Keratinocyte (primary cell): ENCODE measurements around the gene PLPP4.

Experiments used
- CTCF ChIP-seq, 3 experiments: IDR thresholded peaks in 1 of 3; conservative IDR thresholded peaks in 1 of 3; optimal IDR thresholded peaks in 1 of 3; 2 replicates in 2 of 3; 3 replicates in 1 of 3; pipeline versions ENCODE3 to v1.5.1; 2011; ENCODE audit warnings: low read length in 3 of 3, mild to moderate bottlenecking in 3 of 3, moderate library complexity in 2 of 3, control low read depth in 1 of 3, inconsistent platforms in 1 of 3; ENCODE audit not compliant: insufficient read depth in 2 of 3; ENCODE audit errors: extremely low read depth in 1 of 3
- EZH2 ChIP-seq: IDR thresholded peaks from one replicate; pipeline ENCODE4 v1.6.1; 2012; ENCODE audit warnings: inconsistent platforms, mild to moderate bottlenecking, low read length, moderate library complexity

- TF ChIP-seq CTCF (optimal IDR thresholded peaks at IDR 0.05 in 1 of 3, IDR thresholded peaks at IDR 0.05 in 1 of 3, conservative IDR thresholded peaks at IDR 0.05 in 1 of 3; ENCODE audit: extremely low read depth in 1 of 3, insufficient read depth in 2 of 3, low read length in 3 of 3), result no peak
- TF ChIP-seq EZH2, result no peak
Measured at GRCh38 chr10:120570418-120570817, 113.4 kb downstream of the PLPP4 start.
